K562 (cell line): Measurements from ENCODE around the gene KLHL24.

Source experiments
- SMAD3 ChIP-seq: fragments of 450-650 bp; formaldehyde crosslinking; conservative IDR thresholded peaks from 2 replicates; pipeline ENCODE4 v1.4.0; 2020; ENCODE audit warnings: mild to moderate bottlenecking
- SMC3 ChIP-seq: conservative IDR thresholded peaks from 2 replicates; pipeline ENCODE4 v1.6.1; 2011; ENCODE audit warnings: low read depth, low read length, improper control_type of control experiment; ENCODE audit not compliant: insufficient read depth
- TF ChIP-seq, protein P1 (sequence below), 3 experiments: IDR thresholded peaks in 2 of 3; conservative IDR thresholded peaks in 1 of 3; 2 replicates each; pipeline ENCODE4 v1.5.1; 2011 to 2012; ENCODE audit warnings: low read length in 3 of 3, mild to moderate bottlenecking in 3 of 3, control low read depth in 2 of 3, improper control_type of control experiment in 1 of 3, inconsistent platforms in 1 of 3, low read depth in 1 of 3, mixed read lengths in 1 of 3, moderate library complexity in 1 of 3; ENCODE audit not compliant: insufficient read depth in 2 of 3

DNA sequence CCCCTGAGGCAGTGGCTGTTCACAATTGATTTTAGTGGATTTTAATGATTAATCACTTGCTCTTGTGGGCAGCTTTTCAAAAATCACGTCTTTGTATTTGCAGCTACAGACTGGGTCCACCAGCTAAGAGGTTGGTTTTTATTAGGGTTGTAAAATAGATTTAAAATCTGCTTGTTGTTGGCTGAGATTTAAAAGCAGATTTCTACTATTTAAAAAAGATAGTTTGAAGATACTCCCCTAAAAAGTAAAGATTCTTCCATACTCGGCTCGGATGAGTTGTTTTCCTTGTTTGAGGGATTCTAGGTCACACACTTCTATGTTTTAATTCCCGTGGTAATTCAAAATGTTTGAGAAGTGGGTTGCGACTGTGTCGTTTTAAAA lies 1.7 kb downstream of the KLHL24 start:
- TF ChIP-seq SMAD3 (CRISPR knock-in tag) (no peak), SMC3 (no peak)
- TF ChIP-seq, protein P1, sequence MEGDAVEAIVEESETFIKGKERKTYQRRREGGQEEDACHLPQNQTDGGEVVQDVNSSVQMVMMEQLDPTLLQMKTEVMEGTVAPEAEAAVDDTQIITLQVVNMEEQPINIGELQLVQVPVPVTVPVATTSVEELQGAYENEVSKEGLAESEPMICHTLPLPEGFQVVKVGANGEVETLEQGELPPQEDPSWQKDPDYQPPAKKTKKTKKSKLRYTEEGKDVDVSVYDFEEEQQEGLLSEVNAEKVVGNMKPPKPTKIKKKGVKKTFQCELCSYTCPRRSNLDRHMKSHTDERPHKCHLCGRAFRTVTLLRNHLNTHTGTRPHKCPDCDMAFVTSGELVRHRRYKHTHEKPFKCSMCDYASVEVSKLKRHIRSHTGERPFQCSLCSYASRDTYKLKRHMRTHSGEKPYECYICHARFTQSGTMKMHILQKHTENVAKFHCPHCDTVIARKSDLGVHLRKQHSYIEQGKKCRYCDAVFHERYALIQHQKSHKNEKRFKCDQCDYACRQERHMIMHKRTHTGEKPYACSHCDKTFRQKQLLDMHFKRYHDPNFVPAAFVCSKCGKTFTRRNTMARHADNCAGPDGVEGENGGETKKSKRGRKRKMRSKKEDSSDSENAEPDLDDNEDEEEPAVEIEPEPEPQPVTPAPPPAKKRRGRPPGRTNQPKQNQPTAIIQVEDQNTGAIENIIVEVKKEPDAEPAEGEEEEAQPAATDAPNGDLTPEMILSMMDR (IDR thresholded peaks at IDR 0.05 in 2 of 3, conservative IDR thresholded peaks at IDR 0.05 in 1 of 3; ENCODE audit: insufficient read depth in 2 of 3, low read depth in 1 of 3, low read length in 3 of 3) = no peak
